Esophagus (tissue), 2 donors: ENCODE measurements around the gene OPRM1. TPM values are rescaled to one million over a fixed set of nuclear protein-coding genes. Genes with fewer than 3 reads are reported as not detected.

Source experiments
- H3K27ac ChIP-seq, 2 donors: one replicate each; pipeline ENCODE4 v1.5.1; 2013; ENCODE audit warnings: low read depth in 2 of 2, mild to moderate bottlenecking in 2 of 2, inconsistent platforms in 1 of 2, low read length in 1 of 2, moderate library complexity in 1 of 2
- H3K27me3 ChIP-seq, 2 donors: one replicate each; pipeline ENCODE4 v1.6.1; 2013; ENCODE audit warnings: low read length in 2 of 2, control low read depth in 1 of 2, mild to moderate bottlenecking in 1 of 2; ENCODE audit not compliant: insufficient read depth in 2 of 2, control insufficient read depth in 1 of 2
- H3K36me3 ChIP-seq, 2 donors: one replicate each; pipeline ENCODE4 v1.6.1; 2013; ENCODE audit warnings: low read length in 1 of 2; ENCODE audit not compliant: control insufficient read depth in 2 of 2, insufficient read depth in 2 of 2
- H3K4me1 ChIP-seq, 2 donors: one replicate each; pipeline ENCODE4 v1.6.1; 2013; ENCODE audit warnings: low read length in 1 of 2; ENCODE audit not compliant: control insufficient read depth in 2 of 2, insufficient read depth in 2 of 2
- H3K4me3 ChIP-seq, 2 donors: one replicate each; pipeline ENCODE4 v1.5.1; 2013; ENCODE audit warnings: low read length in 2 of 2, mild to moderate bottlenecking in 2 of 2, low read depth in 1 of 2, moderate library complexity in 1 of 2
- H3K9me3 ChIP-seq, 2 donors: one replicate each; pipeline ENCODE4 v1.6.1; 2013; ENCODE audit warnings: mild to moderate bottlenecking in 2 of 2, low read depth in 1 of 2, low read length in 1 of 2, moderate library complexity in 1 of 2; ENCODE audit not compliant: control insufficient read depth in 2 of 2, insufficient read depth in 1 of 2
- WGBS, 2 donors: extraction: QIAGEN DNeasy Blood & Tissue Kit; methylation state at CpG; one replicate each; pipeline ENCODE4 v1.1.7; 2013; 5-methylcytosine and 5-hydroxymethylcytosine counted together
- polyA plus RNA-seq, 2 donors: library from polyadenylated mRNA; stranded (reverse); fragments of 200-250 nt; gene quantifications; one replicate each; pipeline ENCODE4 v1.2.3, GENCODE V29; 2013
- donor health status: healthy with polysubstance abuse.
- donor health status: Bipolar disorder and iron deficiency.

Gene OPRM1
- polyA plus RNA-seq, 2 donors: not detected

GRCh38 chr6:154030646-154031045 is 8.4 kb upstream of the OPRM1 start:
- Histone ChIP-seq H3K9me3 (peaks cover 0 to 2% of the 10 kb centered on the region in 2 donors), H3K27ac (no peak overlapping the region), H3K4me1 (no peaks in the 10 kb centered on the region), H3K4me3 (no peak overlapping the region), H3K36me3 (no peaks in the 10 kb centered on the region), H3K27me3 (no peaks in the 10 kb centered on the region)
- 51 to 64% methylated on average over 2 of the region's 2 CpGs for WGBS, 2 donors

GRCh38 chr6:154041001-154041400 is 2.0 kb downstream of the OPRM1 start:
- Histone ChIP-seq H3K36me3 (no peaks in the 10 kb centered on the region), H3K4me3 (no peak overlapping the region), H3K9me3 (peaks cover 0 to 6% of the 10 kb centered on the region in 2 donors), H3K27ac (no peak overlapping the region), H3K27me3 (no peaks in the 10 kb centered on the region), H3K4me1 (no peaks in the 10 kb centered on the region)
- 79 to 83% methylated on average over 2 of the region's 2 CpGs for WGBS, 2 donors

GRCh38 chr6:154053141-154053540 is 14.1 kb downstream of the OPRM1 start:
- Histone ChIP-seq H3K4me3 (no peak overlapping the region), H3K27ac (no peak overlapping the region), H3K9me3 (no peaks in the 10 kb centered on the region), H3K4me1 (no peaks in the 10 kb centered on the region), H3K36me3 (no peaks in the 10 kb centered on the region), H3K27me3 (no peaks in the 10 kb centered on the region)
- WGBS, 2 donors: 47 to 54% methylated on average over 1 of the region's 1 CpG

GRCh38 chr6:154056536-154056935 is 17.5 kb downstream of the OPRM1 start:
- H3K36me3 ChIP-seq: no peaks in the 10 kb centered on the region
- WGBS, 2 donors: 53 to 77% methylated on average over 5 of the region's 5 CpGs
- H3K9me3 ChIP-seq: no peaks in the 10 kb centered on the region
- H3K27me3 ChIP-seq: no peaks in the 10 kb centered on the region
- H3K27ac ChIP-seq: no peak overlapping the region
- H3K4me3 ChIP-seq: no peak overlapping the region
- no peaks in the 10 kb centered on the region for H3K4me1 ChIP-seq

- WGBS, 2 donors: 42 to 61% methylated on average over 1 of the region's 1 CpG
- H3K27me3 ChIP-seq: no peaks in the 10 kb centered on the region
Observed at GRCh38 chr6:154057098-154057497, 18.1 kb downstream of the OPRM1 start.

GRCh38 chr6:154058963-154059680 is 20.1 kb downstream of the OPRM1 start:
- 74 to 77% methylated on average over 4 of the region's 4 CpGs for WGBS, 2 donors
- H3K27ac ChIP-seq: no peak overlapping the region
- H3K27me3 ChIP-seq: no peaks in the 10 kb centered on the region
- H3K36me3 ChIP-seq: no peaks in the 10 kb centered on the region
- no peaks in the 10 kb centered on the region for H3K9me3 ChIP-seq
- H3K4me1 ChIP-seq: no peaks in the 10 kb centered on the region
- H3K4me3 ChIP-seq: no peak overlapping the region

More at GRCh38 chr6:154057098-154057497, 18.1 kb downstream of the OPRM1 start:
- no peak overlapping the region for H3K4me3 ChIP-seq
- no peak overlapping the region for H3K27ac ChIP-seq
- H3K4me1 ChIP-seq: no peaks in the 10 kb centered on the region
- no peaks in the 10 kb centered on the region for H3K9me3 ChIP-seq
- no peaks in the 10 kb centered on the region for H3K36me3 ChIP-seq

GRCh38 chr6:154060076-154060475 is 21.0 kb downstream of the OPRM1 start:
- H3K36me3 ChIP-seq: no peaks in the 10 kb centered on the region
- H3K9me3 ChIP-seq: no peaks in the 10 kb centered on the region
- no peak overlapping the region for H3K27ac ChIP-seq
- no peaks in the 10 kb centered on the region for H3K4me1 ChIP-seq
- WGBS, 2 donors: 75 to 79% methylated on average over 3 of the region's 3 CpGs
- H3K4me3 ChIP-seq: no peak overlapping the region
- no peaks in the 10 kb centered on the region for H3K27me3 ChIP-seq

- no peaks in the 10 kb centered on the region for H3K36me3 ChIP-seq
- H3K9me3 ChIP-seq: no peaks in the 10 kb centered on the region
- no peak overlapping the region for H3K4me3 ChIP-seq
- H3K27me3 ChIP-seq: no peaks in the 10 kb centered on the region
- H3K27ac ChIP-seq: no peak overlapping the region
- 63 to 87% methylated on average over 2 of the region's 2 CpGs for WGBS, 2 donors
- H3K4me1 ChIP-seq: no peaks in the 10 kb centered on the region
Observed at GRCh38 chr6:154070041-154070440, 31.0 kb downstream of the OPRM1 start.

- 61 to 66% methylated on average over 1 of the region's 1 CpG for WGBS, 2 donors
- Histone ChIP-seq H3K36me3 (no peaks in the 10 kb centered on the region), H3K4me1 (no peaks in the 10 kb centered on the region)
Observed at GRCh38 chr6:154070657-154071056, 31.6 kb downstream of the OPRM1 start.

GRCh38 chr6:154071236-154071635 is 32.2 kb downstream of the OPRM1 start:
- Histone ChIP-seq H3K27ac (no peak overlapping the region), H3K9me3 (no peaks in the 10 kb centered on the region), H3K36me3 (no peaks in the 10 kb centered on the region), H3K4me3 (no peak overlapping the region), H3K4me1 (no peaks in the 10 kb centered on the region), H3K27me3 (no peaks in the 10 kb centered on the region)
- 51 to 61% methylated on average over 1 of the region's 1 CpG for WGBS, 2 donors

More at GRCh38 chr6:154070657-154071056, 31.6 kb downstream of the OPRM1 start:
- H3K9me3 ChIP-seq: no peaks in the 10 kb centered on the region
- no peak overlapping the region for H3K27ac ChIP-seq
- H3K27me3 ChIP-seq: no peaks in the 10 kb centered on the region
- no peak overlapping the region for H3K4me3 ChIP-seq
